Measurements from ENCODE around the gene RNF113B. TPM values are rescaled to one million over a fixed set of nuclear protein-coding genes. Genes with fewer than 3 reads are reported as not detected.

Gene RNF113B
- total RNA-seq, 1 donor from 2014 or later, result not detected

DNA sequence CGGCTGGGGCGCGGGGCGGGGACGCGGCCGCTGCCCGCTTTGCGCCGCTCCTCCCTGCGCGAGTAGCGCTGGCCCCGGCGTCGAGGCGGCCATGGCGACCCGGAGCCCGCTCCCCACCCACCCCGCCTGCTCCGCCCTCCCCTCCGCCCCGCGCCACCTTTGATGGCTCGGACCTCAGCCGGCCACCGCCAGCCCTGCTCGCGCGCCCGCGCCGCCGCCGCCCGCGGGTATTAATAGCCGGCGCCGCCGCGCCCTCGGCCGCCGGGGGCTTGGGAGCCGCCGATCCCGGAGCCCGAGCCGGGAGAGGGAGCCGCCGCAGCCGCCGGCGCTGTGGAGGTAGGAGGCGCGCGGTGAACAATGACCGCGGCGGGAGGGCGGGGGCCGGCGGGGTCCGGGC, 33.9 kb downstream of the RNF113B start:
- Histone ChIP-seq H3F3A (ENCODE audit: low read depth) (peaks cover 53% of the 10 kb centered on the region), H3K27me3 (peaks cover 23% of the 10 kb centered on the region), H4K20me1 (ENCODE audit: low read depth) (peaks cover 44% of the 10 kb centered on the region), H3K79me2 (ENCODE audit: low read depth) (peaks cover 48% of the 10 kb centered on the region), H3K36me3 (no peaks in the 10 kb centered on the region), H3K4me2 (peak overlapping the region; percentile 98), H3K9me3 (ENCODE audit: low read depth) (no peaks in the 10 kb centered on the region), H3K4me3 (peak overlapping the region; percentile 98), H3K27ac (peak overlapping the region; percentile 32), H3K4me1 (peaks cover 41% of the 10 kb centered on the region), H3K9ac (no peak overlapping the region), H2AFZ (replicated peaks) (no peak overlapping the region)
- no peak overlapping the region for H3K4me3 Mint-ChIP-seq
- peaks cover 50% of the 10 kb centered on the region for H3K4me1 Mint-ChIP-seq
- no peak for DNase-seq (ENCODE audit: low spot score)
- peaks cover 2% of the 10 kb centered on the region for H3K27me3 Mint-ChIP-seq (ENCODE audit: insufficient read depth, low read depth)
- TF ChIP-seq EZH2phosphoT487 (IDR thresholded peaks at IDR 0.05) (no peak), CTCF (IDR thresholded peaks at IDR 0.05) (no peak), EZH2 (IDR thresholded peaks at IDR 0.05) (no peak)
- no peak overlapping the region for H3K27ac Mint-ChIP-seq
- H3K9me3 Mint-ChIP-seq, result no peaks in the 10 kb centered on the region
- peaks cover 2% of the 10 kb centered on the region for H3K36me3 Mint-ChIP-seq

- Histone ChIP-seq H3K27me3 (peaks cover 23% of the 10 kb centered on the region), H3K4me2 (peak within 1 kb of the TSS; percentile 98), H3K36me3 (no peaks in the 10 kb centered on the region), H3F3A (ENCODE audit: low read depth) (peaks cover 53% of the 10 kb centered on the region), H3K9ac (peak within 1 kb of the TSS; percentile 43), H3K9me3 (ENCODE audit: low read depth) (no peaks in the 10 kb centered on the region), H3K79me2 (ENCODE audit: low read depth) (peaks cover 42% of the 10 kb centered on the region), H2AFZ (replicated peaks) (peak within 1 kb of the TSS; percentile 90), H4K20me1 (ENCODE audit: low read depth) (peaks cover 38% of the 10 kb centered on the region), H3K27ac (peak within 1 kb of the TSS; percentile 32), H3K4me1 (peaks cover 38% of the 10 kb centered on the region), H3K4me3 (peak within 1 kb of the TSS; percentile 98)
- Mint-ChIP-seq H3K4me3 (peak within 1 kb of the TSS; percentile 96), H3K9me3 (no peaks in the 10 kb centered on the region), H3K4me1 (peaks cover 46% of the 10 kb centered on the region), H3K27me3 (ENCODE audit: insufficient read depth, low read depth) (peaks cover 2% of the 10 kb centered on the region), H3K36me3 (no peaks in the 10 kb centered on the region), H3K27ac (peak within 1 kb of the TSS; percentile 90)
- peak; percentile 32 for TF ChIP-seq CTCF (IDR thresholded peaks at IDR 0.05)
- no peak for TF ChIP-seq EZH2phosphoT487 (IDR thresholded peaks at IDR 0.05)
- DNase-seq (ENCODE audit: low spot score), result peak; percentile 94
Observed at GRCh38 chr13:98142380-98143156, 34.5 kb downstream of the RNF113B start, which contains the start of gene FARP1. FARP1 (plus strand) TSS chr13:98143094; CDS start chr13:98213243, 70,149 bp downstream.

- peaks cover 46% of the 10 kb centered on the region for H3F3A ChIP-seq (ENCODE audit: low read depth)
- H3K9me3 ChIP-seq (ENCODE audit: low read depth), result no peaks in the 10 kb centered on the region
- peak overlapping the region; percentile 94 for H3K4me2 ChIP-seq
- H3K79me2 ChIP-seq (ENCODE audit: low read depth), result peaks cover 34% of the 10 kb centered on the region
- Mint-ChIP-seq H3K4me1 (peaks cover 38% of the 10 kb centered on the region), H3K4me3 (peak overlapping the region; percentile 83), H3K27me3 (ENCODE audit: insufficient read depth, low read depth) (peaks cover 2% of the 10 kb centered on the region), H3K27ac (peak overlapping the region; percentile 15), H3K36me3 (no peaks in the 10 kb centered on the region), H3K9me3 (no peaks in the 10 kb centered on the region)
- H2AFZ ChIP-seq (replicated peaks), result peak overlapping the region; percentile 90
- DNase-seq (ENCODE audit: low spot score), result peak; percentile 69
- H4K20me1 ChIP-seq (ENCODE audit: low read depth), result peaks cover 30% of the 10 kb centered on the region
- peaks cover 30% of the 10 kb centered on the region for H3K4me1 ChIP-seq
- TF ChIP-seq EZH2phosphoT487 (IDR thresholded peaks at IDR 0.05) (no peak), CTCF (IDR thresholded peaks at IDR 0.05) (no peak), EZH2 (IDR thresholded peaks at IDR 0.05) (peak; percentile 7)
- no peaks in the 10 kb centered on the region for H3K36me3 ChIP-seq
- no peak overlapping the region for H3K27ac ChIP-seq
- peak overlapping the region; percentile 73 for H3K4me3 ChIP-seq
- H3K27me3 ChIP-seq, result peaks cover 23% of the 10 kb centered on the region
- no peak overlapping the region for H3K9ac ChIP-seq
Observed at GRCh38 chr13:98141509-98142379, 35.3 kb downstream of the RNF113B start.
